GM18868 (cell line): Measurements from ENCODE around the gene TBCD.
"Not testable (repeated sequence)": the region's sequence is repeated elsewhere in the genome, so short reads cannot be mapped to it uniquely, and the experiment has no call there.

ENCODE experiments used
- ATAC-seq: cut with Tn5 transposase; IDR thresholded peaks from one replicate; pipeline ENCODE4 v1.9.1; 2021; ENCODE audit warnings: mild to moderate bottlenecking, moderate library complexity; ENCODE audit not compliant: unreplicated experiment

TBCD gene

GRCh38 chr17:82729479-82730260 lies 22.2 kb upstream of the TBCD start:
- ATAC-seq, result no peak

- ATAC-seq, result no peak
These were observed 19.6 kb upstream of the TBCD start for GRCh38 chr17:82732118-82732743.

GRCh38 chr17:82734987-82735866 lies 16.6 kb upstream of the TBCD start, which contains the start of gene FN3K:
FN3K (plus strand) TSS chr17:82735615; CDS start chr17:82735637, 22 bp downstream.
- ATAC-seq, result no peak

GRCh38 chr17:82736511-82737185 lies 15.2 kb upstream of the TBCD start:
- ATAC-seq, result no peak

GRCh38 chr17:82737967-82738877 lies 13.6 kb upstream of the TBCD start:
- no peak for ATAC-seq

GRCh38 chr17:82740906-82741759 lies 10.7 kb upstream of the TBCD start:
- ATAC-seq, result no peak

- ATAC-seq, result no peak
These were observed 8.3 kb upstream of the TBCD start for GRCh38 chr17:82743344-82744219.

- not testable (repeated sequence) for ATAC-seq
These were observed 7.1 kb upstream of the TBCD start for GRCh38 chr17:82744736-82745135.

- no peak for ATAC-seq
These were observed 6.3 kb upstream of the TBCD start for GRCh38 chr17:82745524-82745923.

GRCh38 chr17:82748756-82749155 lies 3.1 kb upstream of the TBCD start:
- ATAC-seq, result no peak

- ATAC-seq, result no peak
These were observed 1.5 kb upstream of the TBCD start for GRCh38 chr17:82750241-82750908.

- no peak for ATAC-seq
These were observed 694 bp upstream of the TBCD start for GRCh38 chr17:82751171-82751570.

- ATAC-seq, result peak; percentile 23
These were observed 721 bp downstream of the TBCD start for GRCh38 chr17:82752371-82753200.

- ATAC-seq, result no peak
These were observed 1.3 kb downstream of the TBCD start for GRCh38 chr17:82753201-82753464.

GRCh38 chr17:82754297-82755208 lies 2.7 kb downstream of the TBCD start:
- ATAC-seq, result no peak

GRCh38 chr17:82756166-82756565 lies 4.3 kb downstream of the TBCD start:
- ATAC-seq, result no peak
